B cell (primary cell): Measurements from ENCODE around the gene ADRB2. TPM values are rescaled to one million over a fixed set of nuclear protein-coding genes. Genes with fewer than 3 reads are reported as not detected.
"Not testable (repeated sequence)": the region's sequence is repeated elsewhere in the genome, so short reads cannot be mapped to it uniquely, and the experiment has no call there.

Source experiments
- ATAC-seq: fragments of 200-7000 bp; cut with Tn5 transposase; one replicate; pipeline ENCODE4 v1.10.0; 2021; ENCODE audit warnings: low read depth, mild to moderate bottlenecking, moderate number of reproducible peaks, moderate library complexity
- CTCF ChIA-PET: fragments of 350-600 bp; sonication (Branson Sonifier 250); formaldehyde crosslinking; loops from one replicate; lab custom pipeline; 2021; ENCODE audit warnings: antibody characterized with exemption, inconsistent platforms; lab: Charles Lee
- POLR2A ChIA-PET: fragments of 350-600 bp; sonication (Branson Sonifier 250); formaldehyde crosslinking; loops from one replicate; lab custom pipeline; 2021; ENCODE audit warnings: antibody characterized with exemption; lab: Charles Lee
- DNase-seq: peaks from one replicate; pipeline ENCODE4 v3.0.0; 2013
- H2AFZ ChIP-seq: 2 replicates; pipeline ENCODE4 v1.6.1; 2012; ENCODE audit warnings: mild to moderate bottlenecking, low read depth, low read length; ENCODE audit not compliant: insufficient read depth, poor library complexity, severe bottlenecking
- H3K27ac ChIP-seq, 2 donors: 1 replicate in 1 of 2; 2 replicates in 1 of 2; pipeline ENCODE4 v1.5.1; 2012 to 2013; ENCODE audit warnings: low read length in 2 of 2, mild to moderate bottlenecking in 2 of 2, moderate library complexity in 1 of 2
- H3K27me3 ChIP-seq, 4 experiments: fragments of 200-600 bp in 1 of 4; sonication (generic) in 1 of 4; replicated peaks in 1 of 4; 1 replicate in 2 of 4; 2 replicates in 2 of 4; pipeline versions ENCODE4 v1.6.1 to v1.7.0; 2013 to 2016; ENCODE audit warnings: low read length in 3 of 4, mild to moderate bottlenecking in 2 of 4, mixed read lengths in 1 of 4, moderate library complexity in 1 of 4; ENCODE audit not compliant: insufficient read depth in 4 of 4, control insufficient read depth in 3 of 4; ENCODE audit errors: control extremely low read depth in 1 of 4
- H3K36me3 ChIP-seq, 2 experiments: replicated peaks in 1 of 2; 1 replicate in 1 of 2; 2 replicates in 1 of 2; pipeline versions ENCODE4 v1.6.1 to v1.7.1; 2013; ENCODE audit warnings: low read length in 1 of 2; ENCODE audit not compliant: insufficient read depth in 2 of 2, control insufficient read depth in 1 of 2; ENCODE audit errors: control extremely low read depth in 1 of 2, extremely low read depth in 1 of 2
- H3K4me1 ChIP-seq, 2 donors: fragments of 200-600 bp in 1 of 2; sonication (generic) in 1 of 2; 1 replicate in 1 of 2; 2 replicates in 1 of 2; pipeline versions ENCODE4 v1.5.1 to v1.6.1; 2013 to 2017; ENCODE audit warnings: low read length in 2 of 2; ENCODE audit not compliant: control insufficient read depth in 2 of 2, insufficient read depth in 2 of 2
- H3K4me2 ChIP-seq: replicated peaks from 2 replicates; pipeline ENCODE3; 2012; ENCODE audit warnings: mild to moderate bottlenecking, low read depth, low read length; ENCODE audit not compliant: poor library complexity, severe bottlenecking
- H3K4me3 ChIP-seq, 5 experiments: fragments of 200-600 bp in 1 of 5; sonication (generic) in 1 of 5; 1 replicate in 3 of 5; 2 replicates in 2 of 5; pipeline versions ENCODE4 v1.5.1 to v1.7.0; 2011 to 2016; ENCODE audit warnings: low read length in 4 of 5, mild to moderate bottlenecking in 4 of 5, low read depth in 2 of 5, control low read depth in 1 of 5, moderate library complexity in 1 of 5; ENCODE audit not compliant: insufficient read depth in 1 of 5; ENCODE audit errors: control extremely low read depth in 1 of 5, extremely low read depth in 1 of 5
- H3K79me2 ChIP-seq: fragments of 200-600 bp; sonication (generic); one replicate; pipeline ENCODE4 v1.6.0; 2016; ENCODE audit warnings: low read length; ENCODE audit not compliant: control insufficient read depth, insufficient read depth
- H3K9ac ChIP-seq: fragments of 200-600 bp; sonication (generic); 2 replicates; pipeline ENCODE4 v1.6.1; 2017; ENCODE audit warnings: mild to moderate bottlenecking, low read length, moderate library complexity
- H3K9me3 ChIP-seq, 3 donors: one replicate each; pipeline versions ENCODE4 v1.6.1 to v1.7.1; 2013; ENCODE audit warnings: low read length in 2 of 3; ENCODE audit not compliant: control insufficient read depth in 2 of 3, insufficient read depth in 1 of 3; ENCODE audit errors: control extremely low read depth in 1 of 3
- H4K20me1 ChIP-seq: 2 replicates; pipeline ENCODE4 v1.6.0; 2012; ENCODE audit warnings: mild to moderate bottlenecking, low read length; ENCODE audit not compliant: insufficient read depth, control insufficient read depth, poor library complexity, severe bottlenecking
- H3K27ac Mint-ChIP-seq: one replicate; pipeline ENCODE4 v1.8.0; 2021; ENCODE audit warnings: mixed read lengths
- H3K27me3 Mint-ChIP-seq: one replicate; pipeline ENCODE4 v1.8.0; 2021; ENCODE audit warnings: mixed read lengths
- H3K4me1 Mint-ChIP-seq: one replicate; pipeline ENCODE4 v1.8.0; 2021; ENCODE audit warnings: mixed read lengths
- H3K4me3 Mint-ChIP-seq: one replicate; pipeline ENCODE4 v1.8.0; 2021; ENCODE audit warnings: mixed read lengths
- H3K9me3 Mint-ChIP-seq: one replicate; pipeline ENCODE4 v1.8.0; 2022; ENCODE audit warnings: mixed read lengths; ENCODE audit not compliant: insufficient read depth
- EZH2 ChIP-seq: IDR thresholded peaks from 2 replicates; pipeline ENCODE4 v1.6.1; 2012; ENCODE audit warnings: borderline replicate concordance, low read depth, mild to moderate bottlenecking, moderate library complexity, low read length; ENCODE audit not compliant: insufficient read depth, poor library complexity, severe bottlenecking
- WGBS: methylation state at CpG from one replicate; pipeline ENCODE4 v1.1.5; 2013; ENCODE audit warnings: missing lambda C conversion rate; ENCODE audit not compliant: insufficient coverage; 5-methylcytosine and 5-hydroxymethylcytosine counted together
- intact Hi-C: fragments of 100-400 bp; cut with micrococcal nuclease; formaldehyde crosslinking; loops from one replicate; pipeline ENCODE4 v1.10.0; 2022
- polyA plus RNA-seq: library from polyadenylated mRNA; depleted of rRNA; stranded (reverse); fragments of >200 nt; gene quantifications from 2 replicates; pipeline ENCODE4 v1.2.3, GENCODE V29; 2012
- total RNA-seq, 2 donors: library from RNA; stranded (reverse); fragments of 120-200 nt in 1 of 2; gene quantifications; 1 replicate in 1 of 2; 2 replicates in 1 of 2; pipeline versions ENCODE4 v1.2.3 to v1.2.4, GENCODE V29; 2013 to 2022
- TF ChIP-seq, protein P1 (sequence below): fragments of 200-600 bp; IDR thresholded peaks from one replicate; pipeline ENCODE4 v1.8.0; 2022; ENCODE audit warnings: antibody characterized with exemption, mild to moderate bottlenecking

ADRB2 gene
- total and polyA plus RNA-seq, 2 donors (not counting 1 experiment from before 2014, with no cell fraction given): 6.0 to 12.4 TPM

DNA sequence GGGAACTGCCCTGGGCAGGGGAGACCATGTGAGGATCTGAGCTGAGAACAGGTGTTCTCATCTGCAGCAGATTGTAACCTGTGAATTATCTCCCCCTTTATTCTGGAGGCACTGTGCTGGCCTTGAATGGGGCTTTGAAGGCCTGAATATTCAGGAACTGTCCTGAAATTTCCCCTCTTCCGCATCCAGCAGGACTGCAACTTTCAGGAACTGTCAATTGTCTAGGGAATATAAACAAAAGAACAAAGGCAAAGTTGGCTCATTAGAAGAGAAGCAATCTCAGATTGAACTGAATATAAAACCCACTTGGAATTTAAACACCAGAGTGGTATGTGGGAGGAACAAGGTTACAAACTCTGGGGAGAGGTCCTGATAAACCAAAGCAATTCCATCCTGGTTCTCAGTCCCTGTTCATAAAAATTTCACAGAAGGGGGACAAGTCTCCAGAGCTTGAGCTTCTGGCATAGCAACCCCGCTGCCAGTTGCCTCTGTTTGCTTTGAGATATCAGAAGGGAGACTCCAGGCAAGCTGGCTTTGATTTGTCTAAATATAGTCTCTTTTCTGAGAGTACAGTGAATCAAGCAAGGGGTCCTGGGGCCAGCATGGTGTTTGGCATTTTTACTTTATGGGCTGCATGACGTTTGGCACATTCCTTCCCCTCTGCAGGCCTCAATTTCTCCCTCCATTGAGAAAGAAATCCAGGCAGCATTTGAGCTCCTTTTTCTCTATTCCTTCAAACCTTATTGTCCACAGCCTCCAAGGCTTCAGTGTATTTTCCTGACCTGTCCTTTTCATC, 47.5 kb downstream of the ADRB2 start:
- DNase-seq (no peak), ATAC-seq (no peak)
- Histone ChIP-seq H3K27me3 (no peaks in the 10 kb centered on the region), H3K4me2 (no peak overlapping the region), H3K79me2 (no peaks in the 10 kb centered on the region), H3K9me3 (no peaks in the 10 kb centered on the region), H3K4me3 (no peak overlapping the region), H4K20me1 (no peaks in the 10 kb centered on the region), H3K9ac (no peak overlapping the region), H3K36me3 (no peaks in the 10 kb centered on the region), H3K4me1 (no peaks in the 10 kb centered on the region), H3K27ac (no peak overlapping the region), H2AFZ (no peak overlapping the region)
- TF ChIP-seq, protein P1, sequence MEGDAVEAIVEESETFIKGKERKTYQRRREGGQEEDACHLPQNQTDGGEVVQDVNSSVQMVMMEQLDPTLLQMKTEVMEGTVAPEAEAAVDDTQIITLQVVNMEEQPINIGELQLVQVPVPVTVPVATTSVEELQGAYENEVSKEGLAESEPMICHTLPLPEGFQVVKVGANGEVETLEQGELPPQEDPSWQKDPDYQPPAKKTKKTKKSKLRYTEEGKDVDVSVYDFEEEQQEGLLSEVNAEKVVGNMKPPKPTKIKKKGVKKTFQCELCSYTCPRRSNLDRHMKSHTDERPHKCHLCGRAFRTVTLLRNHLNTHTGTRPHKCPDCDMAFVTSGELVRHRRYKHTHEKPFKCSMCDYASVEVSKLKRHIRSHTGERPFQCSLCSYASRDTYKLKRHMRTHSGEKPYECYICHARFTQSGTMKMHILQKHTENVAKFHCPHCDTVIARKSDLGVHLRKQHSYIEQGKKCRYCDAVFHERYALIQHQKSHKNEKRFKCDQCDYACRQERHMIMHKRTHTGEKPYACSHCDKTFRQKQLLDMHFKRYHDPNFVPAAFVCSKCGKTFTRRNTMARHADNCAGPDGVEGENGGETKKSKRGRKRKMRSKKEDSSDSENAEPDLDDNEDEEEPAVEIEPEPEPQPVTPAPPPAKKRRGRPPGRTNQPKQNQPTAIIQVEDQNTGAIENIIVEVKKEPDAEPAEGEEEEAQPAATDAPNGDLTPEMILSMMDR: no peak
- TF ChIP-seq EZH2: no peak
- Mint-ChIP-seq H3K9me3 (no peaks in the 10 kb centered on the region), H3K4me3 (no peak overlapping the region), H3K27ac (no peak overlapping the region), H3K4me1 (no peaks in the 10 kb centered on the region), H3K27me3 (no peaks in the 10 kb centered on the region)
- WGBS: 100% methylated on average over 1 of the region's 3 CpGs
- intact Hi-C loops: no loop called here
- ChIA-PET CTCF (no interaction called here), POLR2A (no interaction called here)

DNA sequence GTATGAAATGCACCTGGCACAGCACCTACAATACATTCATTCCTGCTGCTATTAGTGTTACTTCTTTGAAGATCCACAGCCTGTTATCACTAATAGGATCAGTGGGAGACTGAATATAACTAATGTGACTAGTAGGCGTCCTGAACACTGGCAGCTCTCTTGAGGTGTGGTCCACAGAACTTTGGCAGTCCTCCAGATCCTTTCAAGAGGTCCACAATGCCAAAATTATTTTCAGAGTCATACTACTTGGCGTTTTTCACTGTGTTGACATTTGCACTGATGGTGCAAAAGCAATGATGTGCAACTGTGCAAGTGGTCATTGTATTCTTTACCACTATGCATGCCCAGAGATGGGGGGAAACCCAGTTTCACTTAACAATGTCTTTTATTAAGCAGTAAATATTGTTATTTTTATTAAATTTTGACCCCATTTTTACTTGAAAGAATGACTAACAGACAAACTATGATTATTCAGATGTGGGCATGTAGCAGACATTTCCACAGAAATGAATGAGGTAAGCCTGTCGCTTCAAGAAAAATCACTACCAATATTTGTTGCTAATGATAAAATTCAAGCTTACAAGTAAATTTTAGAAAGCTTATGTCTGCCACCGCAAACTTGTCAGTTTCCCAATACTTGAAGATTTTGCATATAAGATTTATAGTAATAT, 48.9 kb downstream of the ADRB2 start:
- Histone ChIP-seq H3K79me2 (no peaks in the 10 kb centered on the region), H3K27ac (no peak overlapping the region), H3K27me3 (no peaks in the 10 kb centered on the region), H3K36me3 (no peaks in the 10 kb centered on the region), H2AFZ (no peak overlapping the region), H3K9me3 (no peaks in the 10 kb centered on the region), H3K9ac (no peak overlapping the region), H3K4me1 (no peaks in the 10 kb centered on the region), H3K4me3 (no peak overlapping the region), H4K20me1 (no peaks in the 10 kb centered on the region), H3K4me2 (no peak overlapping the region)
- Mint-ChIP-seq H3K27me3 (no peaks in the 10 kb centered on the region), H3K9me3 (no peaks in the 10 kb centered on the region), H3K4me1 (no peaks in the 10 kb centered on the region), H3K27ac (no peak overlapping the region), H3K4me3 (no peak overlapping the region)
- ChIA-PET POLR2A (no interaction called here), CTCF (no interaction called here)
- TF ChIP-seq EZH2: no peak
- TF ChIP-seq, protein P1: no peak
- DNase-seq (no peak), ATAC-seq (no peak)
- WGBS: no CpG with 5 or more reads among the region's 4 CpGs
- intact Hi-C loops: no loop called here

DNA sequence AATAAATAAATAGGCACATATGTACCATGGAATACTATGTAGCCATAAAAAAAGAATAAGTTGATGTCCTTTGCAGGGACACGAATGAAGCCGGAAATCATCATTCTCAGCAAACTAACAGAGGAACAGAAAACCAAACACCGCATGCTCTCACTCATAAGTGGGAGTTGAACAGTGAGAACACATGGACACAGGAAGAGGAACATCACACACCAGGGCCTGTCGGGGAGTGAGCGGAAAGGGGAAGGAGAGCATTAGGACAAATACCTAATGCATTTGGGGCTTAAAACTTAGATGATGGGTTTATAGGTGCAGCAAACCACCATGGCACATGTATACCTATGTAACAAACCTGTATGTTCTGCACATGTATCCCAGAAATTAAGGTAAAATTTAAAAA, 51.0 kb downstream of the ADRB2 start:
- DNase-seq, H2AFZ ChIP-seq, H3K27ac Mint-ChIP-seq, H3K4me3 ChIP-seq, H3K4me1 ChIP-seq, H3K27ac ChIP-seq, H3K27me3 ChIP-seq, H3K9ac ChIP-seq, intact Hi-C loops, ATAC-seq, CTCF ChIA-PET, H4K20me1 ChIP-seq, H3K36me3 ChIP-seq, H3K4me1 Mint-ChIP-seq, H3K4me3 Mint-ChIP-seq, H3K9me3 ChIP-seq, H3K4me2 ChIP-seq, H3K9me3 Mint-ChIP-seq, POLR2A ChIA-PET, H3K27me3 Mint-ChIP-seq, H3K79me2 ChIP-seq: not testable (repeated sequence)
- WGBS: 100% methylated on average over 1 of the region's 5 CpGs
